Right forelimb (tissue), 1 donor: ENCODE measurements around the gene KAT7.

Experiments used
- DNase-seq: peaks from one replicate; pipeline ENCODE4 v3.0.0-alpha.2; 2018

The KAT7 gene

GRCh38 chr17:49873466-49873865, 85.0 kb downstream of the KAT7 start:
- no peak for DNase-seq

- no peak for DNase-seq
Observed at GRCh38 chr17:49873926-49874325, 85.4 kb downstream of the KAT7 start.

- DNase-seq = no peak
Observed at GRCh38 chr17:49874911-49875310, 86.4 kb downstream of the KAT7 start.

- no peak for DNase-seq
Observed at GRCh38 chr17:49875685-49876084, 87.2 kb downstream of the KAT7 start.

- no peak for DNase-seq
Observed at GRCh38 chr17:49878931-49879904, 90.7 kb downstream of the KAT7 start.

- peak; percentile 81 for DNase-seq
Observed at GRCh38 chr17:49880291-49881053, 92.0 kb downstream of the KAT7 start.

- no peak for DNase-seq
Observed at GRCh38 chr17:49881054-49881402, 92.5 kb downstream of the KAT7 start.

GRCh38 chr17:49882434-49882833, 94.0 kb downstream of the KAT7 start:
- DNase-seq = no peak
